HL-60/S4 treated with phorbol 12-myristate 13-acetate at 8.2 ng/mL for 4 days and 3 days (cell line): ENCODE data around the gene RNF208.

Source experiments
- in situ Hi-C: fragments of 300-500 bp; cut with MboI; formaldehyde crosslinking; loops from 2 replicates; pipeline ENCODE4 v1.15.0; 2022; ENCODE audit warnings: low sequenced_read_pairs

The RNF208 gene

DNA sequence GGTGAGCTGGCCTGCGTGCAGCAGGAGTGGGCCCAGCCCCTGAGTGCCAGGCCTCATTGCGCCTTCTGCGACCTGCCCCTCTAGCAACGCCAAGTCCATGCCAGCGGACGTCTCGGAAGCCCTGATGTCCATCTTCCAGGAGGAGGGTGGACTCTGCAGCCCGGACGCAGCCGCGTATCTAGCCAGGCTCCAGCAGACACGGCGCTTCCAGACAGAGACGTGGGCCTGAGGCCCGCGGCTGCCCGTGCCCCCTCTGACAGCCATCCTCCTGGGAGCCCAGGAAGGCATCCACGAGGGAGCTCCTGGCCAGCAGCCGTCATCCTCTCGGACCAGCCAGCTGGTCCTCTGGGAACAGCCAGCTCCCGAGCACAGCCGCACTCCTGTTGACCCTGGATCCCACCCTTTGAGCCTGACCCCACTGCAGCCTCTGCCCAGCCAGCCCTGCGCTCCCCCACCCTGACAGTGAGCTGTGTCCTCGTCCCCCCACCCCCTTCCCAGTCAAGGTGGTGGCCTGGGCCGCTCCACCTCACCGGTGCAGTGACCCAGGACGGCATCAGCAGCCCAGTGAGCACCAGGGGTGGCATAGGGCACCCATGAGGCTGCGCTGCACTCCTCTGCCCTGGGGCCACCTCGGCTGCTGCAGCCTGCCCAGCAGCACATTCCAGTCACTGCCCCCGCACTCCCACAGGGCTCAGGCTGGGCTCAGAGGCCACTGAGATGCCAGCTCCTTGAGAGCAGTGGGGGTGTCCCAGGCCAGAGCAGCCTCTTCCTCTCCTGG, 5.7 kb downstream of the RNF208 start:
- in situ Hi-C loops, result no loop called here

DNA sequence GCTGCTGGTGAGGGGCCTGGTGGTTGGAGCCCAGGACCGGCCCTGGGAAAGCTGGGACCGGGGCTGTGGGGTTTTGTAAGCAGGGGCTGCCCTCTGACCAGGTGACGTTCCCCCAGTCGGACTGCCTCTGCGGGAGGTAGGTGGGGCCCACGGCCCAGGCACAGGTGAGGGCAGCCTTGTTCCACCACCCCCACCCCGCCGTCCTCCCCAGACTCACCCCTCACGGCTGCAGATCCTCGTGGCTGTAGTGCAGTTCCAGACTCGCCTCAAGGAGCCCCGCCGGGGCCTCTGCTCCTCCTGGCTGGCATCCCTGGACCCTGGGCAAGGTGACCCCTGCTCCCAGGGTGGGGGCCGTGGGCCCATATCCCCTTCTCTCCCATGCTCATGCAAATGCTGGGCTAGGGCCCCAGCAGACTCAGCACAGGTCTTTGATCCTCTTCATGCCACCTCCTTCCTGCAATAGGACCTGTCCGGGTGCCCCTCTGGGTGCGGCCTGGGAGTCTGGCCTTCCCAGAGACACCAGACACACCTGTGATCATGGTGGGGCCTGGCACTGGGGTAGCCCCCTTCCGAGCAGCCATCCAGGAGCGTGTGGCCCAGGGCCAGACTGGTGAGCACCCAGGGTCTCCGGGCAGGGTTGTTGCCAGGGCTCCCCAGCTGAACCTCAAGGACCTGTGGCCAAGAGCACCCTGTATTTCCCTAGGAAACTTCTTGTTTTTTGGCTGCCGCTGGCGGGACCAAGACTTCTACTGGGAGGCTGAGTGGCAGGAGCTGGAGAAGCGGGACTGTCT, 6.6 kb downstream of the RNF208 start:
- in situ Hi-C loops, result no loop called here

DNA sequence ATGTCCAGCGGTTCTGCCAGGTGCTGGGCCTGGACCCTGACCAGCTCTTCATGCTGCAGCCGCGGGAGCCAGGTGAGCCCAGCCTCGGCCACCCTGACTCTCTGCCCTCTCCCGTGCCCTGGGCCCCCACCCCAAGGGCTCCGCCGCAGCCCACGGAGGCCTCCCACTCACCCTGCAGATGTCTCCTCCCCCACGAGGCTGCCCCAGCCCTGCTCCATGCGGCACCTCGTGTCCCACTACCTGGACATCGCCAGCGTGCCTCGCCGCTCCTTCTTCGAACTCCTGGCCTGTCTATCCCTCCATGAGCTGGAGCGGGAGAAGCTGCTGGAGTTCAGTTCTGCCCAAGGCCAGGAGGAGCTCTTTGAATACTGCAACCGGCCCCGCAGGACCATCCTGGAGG, 7.4 kb downstream of the RNF208 start:
- in situ Hi-C loops, result no loop called here

DNA sequence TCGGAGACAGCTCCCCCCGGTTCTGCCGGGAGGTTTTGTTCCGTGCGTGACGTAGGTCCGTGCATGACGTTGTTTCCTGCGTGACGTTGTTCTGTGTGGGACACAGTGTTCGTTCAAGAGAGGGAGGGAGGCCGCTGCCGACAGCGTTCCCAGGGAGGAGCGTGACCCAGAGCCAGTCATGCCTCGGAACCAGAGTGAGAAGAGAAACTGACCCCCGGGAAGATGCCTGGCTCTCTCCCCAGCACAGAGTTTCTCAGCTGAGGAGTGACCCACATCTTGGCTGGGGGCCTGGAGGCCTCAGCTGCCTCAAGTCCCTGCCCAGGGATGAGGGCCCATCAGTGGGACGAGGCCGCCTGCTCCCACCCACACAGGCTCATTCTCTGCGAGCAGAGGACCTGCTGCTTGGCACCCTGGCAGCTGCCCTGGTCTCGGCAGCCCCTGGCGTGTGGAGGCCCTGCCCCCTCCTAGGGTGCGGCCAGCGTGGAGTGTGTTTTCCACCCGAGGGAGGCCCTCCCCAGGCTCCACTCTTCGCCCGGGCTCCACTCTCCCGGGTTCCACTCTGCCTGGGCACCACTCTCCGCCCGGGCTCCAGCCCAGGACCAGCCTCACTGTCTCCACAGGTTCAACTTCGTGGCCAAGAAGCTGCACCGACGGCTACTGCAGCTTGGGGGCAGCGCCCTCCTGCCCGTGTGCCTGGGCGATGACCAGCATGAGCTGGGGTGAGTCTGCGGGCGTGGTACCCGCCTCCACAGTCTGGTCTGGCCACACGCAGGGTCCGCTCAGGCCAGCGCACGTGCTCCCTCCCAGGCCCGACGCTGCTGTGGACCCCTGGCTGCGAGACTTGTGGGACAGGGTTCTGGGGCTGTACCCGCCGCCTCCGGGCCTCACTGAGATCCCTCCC, 8.6 kb downstream of the RNF208 start:
- in situ Hi-C loops, result no loop called here

DNA sequence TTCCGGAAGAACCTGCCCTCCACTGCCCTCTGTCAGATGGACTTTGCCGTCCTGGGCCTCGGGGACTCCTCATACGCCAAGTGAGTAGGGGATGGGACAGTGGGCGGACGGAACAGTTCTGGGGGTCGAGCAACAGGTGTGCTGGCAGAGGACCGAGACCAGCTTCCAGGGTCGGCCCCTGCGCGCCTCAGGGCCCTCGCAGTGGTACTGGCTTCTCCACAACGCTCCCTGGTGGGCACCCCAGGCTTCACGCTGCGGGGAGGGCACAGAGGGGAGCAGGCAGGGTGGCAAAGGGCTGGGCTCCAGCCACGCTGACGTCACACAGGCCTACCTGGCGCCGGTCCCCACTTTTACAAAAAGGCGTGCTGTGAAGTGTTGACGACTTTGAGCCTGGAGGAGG, 9.5 kb downstream of the RNF208 start:
- in situ Hi-C loops, result no loop called here

DNA sequence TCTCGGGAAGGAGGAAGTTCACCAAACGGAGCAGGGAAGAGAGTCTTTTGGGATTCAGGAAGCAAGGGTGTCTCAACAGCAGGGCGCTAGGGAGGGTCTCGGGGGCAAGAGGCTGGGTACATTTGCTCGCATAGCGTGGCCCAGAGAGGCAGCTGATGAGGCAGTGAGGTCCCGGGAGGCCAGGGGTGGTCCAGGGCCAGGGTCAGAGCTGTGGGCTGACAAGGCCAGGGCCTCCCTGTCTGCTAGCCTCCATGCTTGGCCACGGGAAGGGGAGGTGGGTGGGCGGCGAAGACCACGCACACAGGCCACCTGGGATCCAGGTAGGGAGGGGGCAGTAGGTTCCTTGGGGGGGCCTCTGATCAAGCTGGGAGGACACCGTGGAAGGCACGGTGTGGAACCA, 10.5 kb downstream of the RNF208 start:
- in situ Hi-C loops, result no loop called here

DNA sequence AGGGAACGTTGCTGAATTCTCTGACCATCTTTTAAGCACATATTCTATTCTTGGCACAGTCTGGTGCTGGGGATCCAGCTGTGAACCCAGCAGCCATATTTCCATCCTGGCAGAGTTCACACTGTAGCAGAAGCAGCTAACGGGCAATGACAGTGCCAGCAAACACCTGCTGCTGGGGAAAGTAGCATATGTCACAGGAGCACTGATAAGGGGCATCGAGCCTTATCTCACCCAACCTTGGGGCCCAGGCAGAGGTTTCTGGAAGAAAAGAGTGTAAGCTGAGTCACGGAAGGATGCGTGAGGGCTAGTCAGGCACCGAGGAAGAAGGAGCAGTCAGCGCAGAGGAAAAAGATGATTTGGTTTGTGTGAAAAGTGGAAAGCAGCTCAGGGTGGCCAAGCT, 15.4 kb downstream of the RNF208 start:
- in situ Hi-C loops, result no loop called here

DNA sequence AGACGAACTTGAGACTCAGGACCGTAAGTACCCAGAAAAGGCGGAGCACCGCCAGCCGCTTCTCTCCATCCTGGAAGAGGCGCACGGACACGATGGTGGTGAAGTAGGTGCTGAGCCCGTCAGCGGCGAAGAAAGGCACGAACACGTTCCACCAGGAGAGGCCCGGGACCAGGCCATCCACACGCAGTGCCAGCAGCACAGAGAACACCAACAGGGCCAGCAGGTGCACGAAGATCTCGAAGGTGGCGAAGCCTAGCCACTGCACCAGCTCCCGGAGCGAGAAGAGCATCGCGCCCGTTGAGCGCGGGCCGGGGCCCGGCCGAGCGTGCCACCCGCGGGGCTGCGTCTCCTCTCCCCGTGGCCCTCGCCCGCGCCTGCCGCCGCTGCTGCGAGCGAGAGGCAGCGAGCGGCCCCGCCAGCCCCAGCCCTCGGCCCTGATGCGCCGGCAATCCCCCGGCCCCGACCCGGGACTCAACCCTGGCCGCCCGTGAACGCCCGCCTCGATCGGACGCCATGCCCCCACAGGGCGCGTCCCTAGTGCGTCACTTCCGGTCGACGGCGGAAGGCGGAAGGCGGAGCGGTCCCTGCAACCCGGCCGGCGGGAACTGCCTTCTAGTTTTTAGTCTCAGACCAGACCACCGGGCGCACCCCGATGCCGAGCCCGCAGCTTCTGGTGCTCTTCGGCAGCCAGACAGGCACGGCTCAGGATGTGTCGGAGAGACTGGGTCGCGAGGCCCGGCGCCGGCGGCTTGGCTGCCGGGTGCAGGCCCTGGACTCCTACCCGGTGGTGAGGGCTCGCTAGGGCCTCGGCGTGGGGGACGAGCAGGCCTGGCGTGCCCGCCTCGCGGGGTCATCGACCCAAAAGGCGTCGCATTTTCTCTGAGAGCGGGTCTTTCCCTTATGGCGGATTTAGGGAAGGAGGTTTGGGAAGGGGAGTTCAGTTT, 16.6 kb downstream of the RNF208 start, which contains the start of the genes NDOR1 and TMEM203:
NDOR1 (plus strand) TSS at position 575 of the 944 bp plus-strand sequence; CDS start at position 653, 78 bp downstream.
TMEM203 (minus strand) TSS at position 523 of the 944 bp plus-strand sequence; CDS start at position 289, 234 bp downstream.
- in situ Hi-C loops, result no loop called here

DNA sequence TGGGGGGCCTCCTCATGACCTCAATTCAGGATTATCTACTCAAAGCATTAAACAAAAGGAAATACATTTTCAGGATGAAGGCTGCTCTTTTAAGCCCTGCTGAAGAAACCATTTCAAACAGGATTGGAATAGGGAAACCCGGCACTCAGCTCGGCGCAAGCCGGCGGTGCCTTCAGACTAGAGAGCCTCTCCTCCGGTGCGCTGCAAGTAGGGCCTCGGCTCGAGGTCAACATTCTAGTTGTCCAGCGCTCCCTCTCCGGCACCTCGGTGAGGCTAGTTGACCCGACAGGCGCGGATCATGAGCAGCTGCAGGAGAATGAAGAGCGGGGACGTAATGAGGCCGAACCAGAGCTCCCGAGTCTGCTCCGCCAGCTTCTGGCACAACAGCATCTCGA, 17.3 kb downstream of the RNF208 start:
- in situ Hi-C loops, result no loop called here

DNA sequence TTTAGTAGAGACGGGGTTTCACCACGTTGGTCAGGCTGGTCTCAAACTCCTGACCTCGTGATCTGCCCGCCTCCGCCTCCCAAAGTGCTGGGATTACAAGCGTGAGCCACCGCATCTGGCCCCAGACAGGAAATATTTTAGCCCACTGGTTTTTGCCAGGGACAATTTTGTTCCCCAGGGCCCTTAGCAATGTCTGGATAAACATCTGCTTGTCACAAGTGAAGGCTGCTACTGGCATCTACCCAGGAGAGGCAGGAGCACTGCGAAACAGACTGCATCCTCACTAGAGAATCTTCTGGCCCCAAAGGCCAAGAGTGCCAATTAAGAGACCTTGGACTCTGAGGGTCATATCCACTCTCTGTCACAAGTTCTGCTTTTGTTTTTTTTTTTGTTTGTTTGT, 19.1 kb downstream of the RNF208 start:
- in situ Hi-C loops, result no loop called here

DNA sequence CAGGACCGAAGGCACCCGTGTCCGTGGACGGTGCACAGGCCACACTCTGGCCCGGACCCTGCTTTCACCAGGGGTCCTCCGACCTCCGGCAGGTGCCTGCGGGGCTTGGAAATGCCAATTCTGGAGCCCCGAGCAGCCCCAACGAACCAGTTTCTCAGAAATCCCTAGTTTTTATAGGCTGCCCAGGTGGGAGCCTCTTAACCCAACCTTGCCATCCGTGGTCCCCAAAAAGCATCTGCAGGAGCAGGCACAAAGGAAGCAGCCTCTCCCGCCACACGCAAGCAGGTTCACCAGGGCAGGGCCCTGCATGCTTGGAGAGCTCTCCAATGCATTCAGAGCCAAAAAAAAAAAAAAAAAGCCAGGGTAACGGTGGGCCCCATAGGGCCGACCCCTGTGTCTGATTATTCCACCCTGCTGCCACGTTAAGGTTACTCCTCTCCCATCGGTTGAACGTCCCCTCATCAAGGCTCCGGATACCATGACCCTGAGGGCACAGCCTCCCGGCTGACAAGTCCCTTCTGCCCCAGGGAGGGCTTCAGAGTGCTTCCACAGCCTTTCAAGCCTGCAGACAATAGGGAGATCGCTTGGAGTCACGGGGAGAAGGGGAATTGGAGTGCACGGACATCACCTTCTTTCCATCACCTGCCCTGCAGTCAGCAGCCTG, 20.7 kb downstream of the RNF208 start:
- in situ Hi-C loops, result no loop called here

DNA sequence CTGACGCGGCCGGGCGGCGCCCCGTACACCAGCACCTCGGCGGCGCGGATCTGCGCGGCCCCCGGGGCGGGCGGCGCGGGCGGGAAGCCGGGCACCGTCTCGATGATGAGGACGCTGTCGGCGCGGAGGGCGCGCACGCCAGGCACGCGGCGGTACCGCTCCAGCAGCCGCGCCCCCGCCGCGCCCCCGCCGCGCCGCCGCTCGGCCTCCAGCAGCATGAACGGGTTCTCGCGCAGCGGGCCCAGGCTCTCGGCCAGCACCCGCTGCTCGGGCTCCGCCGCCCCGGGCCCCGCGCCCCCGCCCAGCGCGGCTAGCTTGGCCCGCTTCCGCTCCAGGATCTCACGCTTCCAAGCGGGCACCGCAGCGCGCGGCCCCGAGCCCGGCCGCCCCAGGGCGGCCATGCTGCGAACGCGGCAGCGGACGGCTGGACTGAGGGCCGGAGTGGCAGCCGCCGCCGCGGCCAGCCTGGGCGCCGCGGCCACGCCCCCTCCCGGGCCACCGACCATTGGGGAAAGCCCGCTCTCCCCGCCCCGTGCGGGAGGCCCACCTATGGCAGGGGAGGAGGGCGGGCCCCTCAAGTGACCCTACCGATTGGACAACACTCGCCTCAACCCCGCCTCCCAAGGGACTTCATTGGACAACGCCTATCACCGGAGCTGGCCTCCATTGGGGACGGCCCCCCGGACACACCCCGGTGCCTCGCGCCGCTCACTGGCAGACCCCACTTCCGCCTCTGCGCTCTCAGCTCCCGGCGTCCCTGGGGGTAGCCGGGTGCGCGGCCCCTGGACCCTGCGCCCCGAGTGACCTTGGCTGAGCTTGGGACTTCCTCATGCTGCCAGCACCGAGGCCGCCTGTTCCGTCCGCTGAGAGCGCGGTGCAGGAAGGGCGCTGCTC, 21.5 kb downstream of the RNF208 start, which contains the start of gene TPRN:
TPRN (minus strand) TSS at position 431 of the 894 bp plus-strand sequence; CDS start at position 401, 30 bp downstream.
- in situ Hi-C loops, result no loop called here

DNA sequence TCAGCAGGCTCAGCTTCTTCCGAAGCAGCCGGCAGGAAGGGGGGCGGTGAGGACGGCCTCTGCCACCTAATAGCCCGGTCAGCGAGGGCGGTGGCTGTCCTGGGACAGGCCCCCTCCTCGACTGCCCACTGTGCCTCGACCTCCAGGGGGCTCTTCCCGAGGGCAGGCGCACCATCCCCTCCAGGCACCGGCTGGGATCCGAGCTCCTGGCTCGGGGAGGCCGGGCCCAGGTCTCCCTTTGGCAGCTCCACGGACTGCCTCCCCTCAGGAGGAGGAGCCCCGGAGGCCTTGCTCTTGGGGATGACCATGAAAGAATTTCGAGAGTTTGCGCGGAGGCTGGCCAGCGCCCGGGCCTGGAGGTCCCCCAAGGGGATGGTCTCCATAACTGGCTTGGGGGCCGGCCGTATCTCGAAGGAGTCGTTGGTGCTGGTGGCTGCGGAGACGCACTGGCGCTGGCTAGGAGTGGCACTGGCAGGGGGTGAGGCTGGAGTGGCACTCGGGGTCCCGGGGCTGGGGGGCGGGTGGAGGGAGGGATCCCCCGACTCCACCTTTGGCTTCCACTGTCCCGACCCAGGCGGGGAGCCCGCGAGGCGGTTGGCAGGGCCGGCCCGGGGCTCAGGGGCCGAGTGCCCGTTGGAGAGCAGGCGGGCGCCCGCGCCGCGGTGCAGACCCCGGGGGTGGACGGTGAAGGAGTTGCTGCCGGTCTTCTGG, 22.5 kb downstream of the RNF208 start:
- in situ Hi-C loops, result no loop called here

DNA sequence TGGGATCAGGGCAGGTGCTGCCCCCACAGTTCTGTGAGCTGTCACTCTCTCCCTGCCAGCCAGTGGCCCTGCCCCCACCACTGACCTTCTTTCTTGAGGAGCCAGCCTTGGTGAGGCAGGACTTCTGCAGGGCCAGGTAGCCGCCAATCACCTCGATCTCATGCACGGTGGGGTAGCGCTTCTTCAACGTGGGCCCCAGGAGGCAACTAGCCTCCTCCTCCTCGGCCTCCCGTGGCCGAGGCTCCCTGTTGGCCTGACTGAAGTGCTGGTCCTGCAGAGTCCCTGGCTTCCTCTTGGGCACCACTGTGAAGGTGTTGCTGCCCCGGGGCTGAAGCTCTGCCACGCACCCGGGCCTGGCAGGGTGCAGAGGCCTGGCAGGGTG, 23.1 kb downstream of the RNF208 start:
- in situ Hi-C loops, result no loop called here

DNA sequence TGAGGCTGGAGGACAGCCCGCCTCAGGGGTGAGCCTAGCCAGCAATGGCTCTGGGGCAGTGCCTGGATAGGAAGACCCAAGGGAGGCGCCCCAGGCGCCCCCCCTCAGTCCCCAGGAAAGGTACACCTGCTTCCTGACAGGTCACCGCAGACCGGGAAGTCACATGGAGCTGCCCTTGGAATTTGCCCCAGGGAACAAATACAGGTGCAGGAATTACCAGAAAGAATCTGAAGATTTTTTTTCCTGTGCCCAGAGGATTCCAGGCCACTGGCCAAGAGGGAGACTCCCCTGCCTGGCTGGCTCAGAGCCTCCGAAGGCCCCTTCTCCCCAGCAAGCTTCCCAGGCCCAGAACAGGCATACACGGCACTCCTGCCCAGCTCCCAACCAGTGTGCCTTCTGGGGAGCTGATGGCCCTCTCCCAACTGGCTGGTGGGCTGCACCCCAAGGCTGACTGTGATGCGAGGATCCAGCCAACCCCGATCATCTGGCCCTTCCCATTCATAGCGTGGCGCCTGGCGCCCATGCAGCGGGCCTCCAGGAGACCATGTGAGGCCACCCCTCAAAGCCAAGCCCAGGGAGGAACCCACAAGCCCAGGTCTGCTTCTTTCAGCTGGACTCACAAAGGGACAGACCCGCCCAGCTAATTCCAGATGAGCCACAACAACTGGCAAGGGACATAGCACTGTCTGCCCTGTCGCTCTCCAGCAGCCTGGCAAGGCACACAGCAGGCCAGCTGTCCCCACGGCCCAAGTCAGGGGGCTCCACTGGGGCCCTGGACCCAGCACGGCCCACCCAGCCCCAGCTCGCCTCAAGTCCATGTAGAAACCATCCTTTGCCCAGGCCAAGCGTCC, 23.8 kb downstream of the RNF208 start:
- in situ Hi-C loops, result no loop called here

DNA sequence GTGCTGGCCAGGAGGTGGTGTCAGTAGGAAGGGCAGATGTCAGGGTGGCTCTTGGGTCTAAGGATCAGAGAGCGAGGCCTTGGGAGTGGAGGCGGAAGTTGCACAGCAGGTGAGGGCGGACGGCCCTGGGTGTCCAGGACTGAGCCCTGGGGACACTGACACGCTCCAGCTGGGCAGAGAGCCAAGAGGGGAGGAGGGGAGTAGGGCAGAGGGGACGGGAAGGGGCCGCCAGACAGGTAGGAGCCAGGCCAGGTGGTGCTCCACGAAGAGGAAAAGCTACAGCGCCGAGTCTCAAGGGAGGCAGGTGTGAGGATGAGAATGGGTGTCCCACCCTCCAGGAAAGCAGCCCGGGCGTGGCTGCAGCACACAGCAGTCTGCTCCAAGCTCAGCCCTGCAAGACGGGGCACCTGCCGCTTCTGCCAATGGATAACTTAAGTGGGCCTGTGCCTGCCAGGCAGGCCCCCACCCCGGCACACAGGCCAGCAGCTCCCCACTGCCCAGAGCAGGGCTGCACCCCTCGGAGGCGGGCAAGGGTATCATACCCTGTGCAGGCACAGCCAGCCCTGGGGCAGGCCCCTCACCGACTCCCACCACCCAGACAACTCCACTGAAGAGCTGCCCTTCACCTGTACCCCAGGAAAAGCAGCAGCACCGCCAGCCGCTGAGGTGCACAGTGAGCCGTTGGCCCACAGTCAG, 26.4 kb downstream of the RNF208 start:
- in situ Hi-C loops, result no loop called here
